WTC11 (cell line): Measurements from ENCODE around the gene FAM234A.

Experiments
- AFF4 ChIP-seq: sonication (generic); formaldehyde crosslinking; IDR thresholded peaks from 2 replicates; pipeline ENCODE4 v1.8.1; 2023; ENCODE audit warnings: mild to moderate bottlenecking, missing genetic modification reagents, borderline replicate concordance
- ATF3 ChIP-seq: sonication (generic); formaldehyde crosslinking; conservative IDR thresholded peaks from 2 replicates; pipeline ENCODE4 v1.8.1; 2022; ENCODE audit warnings: mild to moderate bottlenecking, missing genetic modification reagents
- MAX ChIP-seq: sonication (generic); formaldehyde crosslinking; IDR thresholded peaks from 2 replicates; pipeline ENCODE4 v1.8.0; 2022; ENCODE audit warnings: mild to moderate bottlenecking, missing genetic modification reagents
- NFE2L1 ChIP-seq: sonication (generic); formaldehyde crosslinking; IDR thresholded peaks from 2 replicates; pipeline ENCODE4 v1.8.1; 2023; ENCODE audit warnings: missing genetic modification reagents
- ZNF138 ChIP-seq: sonication (generic); formaldehyde crosslinking; conservative IDR thresholded peaks from 2 replicates; pipeline ENCODE4 v1.8.1; 2022; ENCODE audit warnings: mild to moderate bottlenecking, moderate library complexity, missing genetic modification reagents
- ZNF219 ChIP-seq: sonication (generic); formaldehyde crosslinking; IDR thresholded peaks from 2 replicates; pipeline ENCODE4 v1.8.0; 2023; ENCODE audit warnings: missing genetic modification reagents, mild to moderate bottlenecking, borderline replicate concordance
- ZNF423 ChIP-seq: fragments of 250-450 bp; sonication (Bioruptor Pico); IDR thresholded peaks from 2 replicates; pipeline ENCODE4 v2.1.2; 2022; ENCODE audit warnings: mild to moderate bottlenecking, moderate library complexity
- TF ChIP-seq, protein P1 (sequence below): fragments of 200-600 bp; IDR thresholded peaks from 2 replicates; pipeline ENCODE4 v1.8.0; 2022; ENCODE audit warnings: antibody characterized with exemption

DNA sequence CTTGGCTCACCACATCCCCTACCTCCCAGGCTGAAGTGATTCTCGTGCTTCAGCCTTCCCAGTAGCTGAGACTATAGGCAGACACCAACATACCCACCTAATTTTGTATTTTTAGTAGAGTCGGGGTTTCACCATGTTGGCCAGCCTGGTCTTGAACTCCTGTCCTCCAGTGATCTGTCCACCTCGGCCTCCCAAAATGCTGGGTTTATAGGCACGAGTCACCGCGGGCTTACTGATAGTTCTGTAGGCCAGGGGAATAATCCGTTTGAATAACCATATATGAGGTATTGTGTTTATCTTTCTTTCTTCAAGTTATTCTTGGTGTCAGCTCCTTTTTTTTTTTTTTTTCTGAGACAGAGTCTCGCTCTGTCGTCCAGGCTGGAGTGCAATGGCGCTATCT is 7.7 kb downstream of the FAM234A start:
- no peak for TF ChIP-seq ZNF219 (CRISPR knock-in tag)
- no peak for TF ChIP-seq ZNF423 (CRISPR knock-in tag)
- TF ChIP-seq, protein P1, sequence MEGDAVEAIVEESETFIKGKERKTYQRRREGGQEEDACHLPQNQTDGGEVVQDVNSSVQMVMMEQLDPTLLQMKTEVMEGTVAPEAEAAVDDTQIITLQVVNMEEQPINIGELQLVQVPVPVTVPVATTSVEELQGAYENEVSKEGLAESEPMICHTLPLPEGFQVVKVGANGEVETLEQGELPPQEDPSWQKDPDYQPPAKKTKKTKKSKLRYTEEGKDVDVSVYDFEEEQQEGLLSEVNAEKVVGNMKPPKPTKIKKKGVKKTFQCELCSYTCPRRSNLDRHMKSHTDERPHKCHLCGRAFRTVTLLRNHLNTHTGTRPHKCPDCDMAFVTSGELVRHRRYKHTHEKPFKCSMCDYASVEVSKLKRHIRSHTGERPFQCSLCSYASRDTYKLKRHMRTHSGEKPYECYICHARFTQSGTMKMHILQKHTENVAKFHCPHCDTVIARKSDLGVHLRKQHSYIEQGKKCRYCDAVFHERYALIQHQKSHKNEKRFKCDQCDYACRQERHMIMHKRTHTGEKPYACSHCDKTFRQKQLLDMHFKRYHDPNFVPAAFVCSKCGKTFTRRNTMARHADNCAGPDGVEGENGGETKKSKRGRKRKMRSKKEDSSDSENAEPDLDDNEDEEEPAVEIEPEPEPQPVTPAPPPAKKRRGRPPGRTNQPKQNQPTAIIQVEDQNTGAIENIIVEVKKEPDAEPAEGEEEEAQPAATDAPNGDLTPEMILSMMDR, result no peak
- no peak for TF ChIP-seq MAX (CRISPR knock-in tag)
- no peak for TF ChIP-seq ZNF138
- TF ChIP-seq NFE2L1, result no peak
- no peak for TF ChIP-seq ATF3 (CRISPR knock-in tag)
- no peak for TF ChIP-seq AFF4
